Muscle layer of colon (tissue), 2 donors: ENCODE results near the gene MRPS7.

Source experiments
- H3K27ac ChIP-seq: one replicate; pipeline ENCODE4 v1.7.0; 2013; ENCODE audit warnings: low read depth, mild to moderate bottlenecking, low read length, moderate library complexity
- H3K27me3 ChIP-seq, 2 donors: one replicate each; pipeline ENCODE4 v1.7.0; 2013; ENCODE audit warnings: low read length in 2 of 2, mild to moderate bottlenecking in 2 of 2; ENCODE audit not compliant: insufficient read depth in 2 of 2, control insufficient read depth in 1 of 2
- H3K36me3 ChIP-seq: one replicate; pipeline ENCODE4 v1.7.0; 2013; ENCODE audit warnings: mild to moderate bottlenecking, low read length; ENCODE audit not compliant: insufficient read depth
- H3K4me1 ChIP-seq: one replicate; pipeline ENCODE4 v1.7.0; 2013; ENCODE audit warnings: mild to moderate bottlenecking, low read length; ENCODE audit not compliant: insufficient read depth
- H3K4me3 ChIP-seq, 2 donors: one replicate each; pipeline ENCODE4 v1.7.0; 2013; ENCODE audit warnings: low read length in 2 of 2, low read depth in 1 of 2, mild to moderate bottlenecking in 1 of 2, moderate library complexity in 1 of 2
- H3K9ac ChIP-seq: one replicate; pipeline ENCODE4 v1.7.0; 2013; ENCODE audit warnings: low read length
- H3K9me3 ChIP-seq: one replicate; pipeline ENCODE4 v1.7.0; 2013; ENCODE audit warnings: mild to moderate bottlenecking, low read length
- donor health status: abdominal sarcoma.
- donor health status: Adenocarcinoma of cecum.

The MRPS7 gene

GRCh38 chr17:75238020-75238580, 23.6 kb upstream of the MRPS7 start:
- Histone ChIP-seq H3K9me3 (no peaks in the 10 kb centered on the region), H3K4me3 (no peak overlapping the region), H3K27ac (no peak overlapping the region), H3K27me3 (no peaks in the 10 kb centered on the region), H3K9ac (no peak overlapping the region), H3K4me1 (no peaks in the 10 kb centered on the region), H3K36me3 (peaks cover 83% of the 10 kb centered on the region)

- H3K9ac ChIP-seq = no peak overlapping the region
- H3K4me1 ChIP-seq = no peaks in the 10 kb centered on the region
- no peaks in the 10 kb centered on the region for H3K9me3 ChIP-seq
- peaks cover 90% of the 10 kb centered on the region for H3K36me3 ChIP-seq
- H3K4me3 ChIP-seq = no peak overlapping the region
- no peaks in the 10 kb centered on the region for H3K27me3 ChIP-seq
- H3K27ac ChIP-seq = no peak overlapping the region
Measured at GRCh38 chr17:75238684-75239191, 22.9 kb upstream of the MRPS7 start.

- H3K4me1 ChIP-seq = no peaks in the 10 kb centered on the region
- peaks cover 92% of the 10 kb centered on the region for H3K36me3 ChIP-seq
Measured at GRCh38 chr17:75239214-75239613, 22.5 kb upstream of the MRPS7 start.

GRCh38 chr17:75239778-75240393, 21.8 kb upstream of the MRPS7 start:
- Histone ChIP-seq H3K4me3 (no peak overlapping the region), H3K36me3 (peaks cover 92% of the 10 kb centered on the region), H3K4me1 (no peaks in the 10 kb centered on the region), H3K27ac (no peak overlapping the region), H3K9me3 (no peaks in the 10 kb centered on the region), H3K9ac (no peak overlapping the region), H3K27me3 (no peaks in the 10 kb centered on the region)

More at GRCh38 chr17:75239214-75239613, 22.5 kb upstream of the MRPS7 start:
- Histone ChIP-seq H3K4me3 (no peak overlapping the region), H3K27me3 (no peaks in the 10 kb centered on the region), H3K9me3 (no peaks in the 10 kb centered on the region), H3K27ac (no peak overlapping the region), H3K9ac (no peak overlapping the region)

- Histone ChIP-seq H3K4me3 (no peak overlapping the region), H3K9ac (no peak overlapping the region), H3K27me3 (no peaks in the 10 kb centered on the region), H3K27ac (no peak overlapping the region), H3K4me1 (no peaks in the 10 kb centered on the region), H3K9me3 (no peaks in the 10 kb centered on the region), H3K36me3 (peaks cover 93% of the 10 kb centered on the region)
Measured at GRCh38 chr17:75240394-75241142, 21.1 kb upstream of the MRPS7 start.

- no peak overlapping the region for H3K4me3 ChIP-seq
- no peaks in the 10 kb centered on the region for H3K9me3 ChIP-seq
- no peak overlapping the region for H3K9ac ChIP-seq
- H3K27me3 ChIP-seq = no peaks in the 10 kb centered on the region
- no peaks in the 10 kb centered on the region for H3K4me1 ChIP-seq
- H3K36me3 ChIP-seq = peaks cover 98% of the 10 kb centered on the region
- H3K27ac ChIP-seq = no peak overlapping the region
Measured at GRCh38 chr17:75241143-75241430, 20.6 kb upstream of the MRPS7 start.

GRCh38 chr17:75241502-75241901, 20.2 kb upstream of the MRPS7 start:
- Histone ChIP-seq H3K9me3 (no peaks in the 10 kb centered on the region), H3K36me3 (peaks cover 99% of the 10 kb centered on the region), H3K27ac (no peak overlapping the region), H3K27me3 (no peaks in the 10 kb centered on the region), H3K4me3 (no peak overlapping the region), H3K4me1 (no peaks in the 10 kb centered on the region), H3K9ac (no peak overlapping the region)

GRCh38 chr17:75241996-75242460, 19.7 kb upstream of the MRPS7 start:
- Histone ChIP-seq H3K27ac (no peak overlapping the region), H3K9ac (no peak overlapping the region), H3K4me3 (no peak overlapping the region), H3K27me3 (no peaks in the 10 kb centered on the region), H3K9me3 (no peaks in the 10 kb centered on the region), H3K4me1 (no peaks in the 10 kb centered on the region), H3K36me3 (peaks cover 98% of the 10 kb centered on the region)

- Histone ChIP-seq H3K9me3 (no peaks in the 10 kb centered on the region), H3K27ac (no peak overlapping the region), H3K36me3 (peaks cover 93% of the 10 kb centered on the region)
Measured at GRCh38 chr17:75242461-75243042, 19.1 kb upstream of the MRPS7 start.

GRCh38 chr17:75244133-75244866, 17.4 kb upstream of the MRPS7 start:
- Histone ChIP-seq H3K27ac (no peak overlapping the region), H3K36me3 (peaks cover 75% of the 10 kb centered on the region), H3K4me3 (no peak overlapping the region), H3K4me1 (no peaks in the 10 kb centered on the region), H3K27me3 (no peaks in the 10 kb centered on the region), H3K9ac (no peak overlapping the region), H3K9me3 (no peaks in the 10 kb centered on the region)

More at GRCh38 chr17:75242461-75243042, 19.1 kb upstream of the MRPS7 start:
- Histone ChIP-seq H3K4me1 (no peaks in the 10 kb centered on the region), H3K4me3 (no peak overlapping the region), H3K27me3 (no peaks in the 10 kb centered on the region), H3K9ac (no peak overlapping the region)

GRCh38 chr17:75245011-75245410, 16.7 kb upstream of the MRPS7 start:
- Histone ChIP-seq H3K9me3 (no peaks in the 10 kb centered on the region), H3K4me3 (no peak overlapping the region), H3K9ac (no peak overlapping the region), H3K27me3 (no peaks in the 10 kb centered on the region), H3K27ac (no peak overlapping the region), H3K4me1 (no peaks in the 10 kb centered on the region), H3K36me3 (peaks cover 69% of the 10 kb centered on the region)
